H1 (cell line): ENCODE results near the gene TXNRD3.
"Not testable (repeated sequence)": the region's sequence is repeated elsewhere in the genome, so short reads cannot be mapped to it uniquely, and the experiment has no call there.

Experiments used
- CBX5 ChIP-seq: fragments of 300-800, 300-1000 bp; sonication (generic); IDR thresholded peaks from 2 replicates; pipeline ENCODE4 v1.7.1; 2016; ENCODE audit warnings: antibody characterized with exemption, low read length, low read depth
- CTCF ChIP-seq, 3 experiments: IDR thresholded peaks; 1 replicate in 2 of 3; 2 replicates in 1 of 3; pipeline versions ENCODE4 v1.5.1 to v1.6.1; 2011; ENCODE audit warnings: low read length in 3 of 3, mild to moderate bottlenecking in 3 of 3, inconsistent platforms in 2 of 3, low read depth in 1 of 3, moderate library complexity in 1 of 3; ENCODE audit not compliant: insufficient read depth in 1 of 3; ENCODE audit errors: control extremely low read depth in 1 of 3
- GABPA ChIP-seq: IDR thresholded peaks from 2 replicates; pipeline ENCODE4 v1.6.1; 2011; ENCODE audit warnings: mild to moderate bottlenecking, low read length, moderate library complexity, borderline replicate concordance; ENCODE audit not compliant: insufficient read depth
- HDAC2 ChIP-seq, 2 experiments: fragments of 300-600 bp in 1 of 2; sonication (generic) in 1 of 2; IDR thresholded peaks; 2 replicates each; pipeline ENCODE4 v1.6.1; 2011 to 2012; ENCODE audit warnings: low read depth in 2 of 2, low read length in 2 of 2, mild to moderate bottlenecking in 2 of 2, moderate library complexity in 2 of 2, borderline replicate concordance in 1 of 2, inconsistent platforms in 1 of 2
- POLR2A ChIP-seq, 2 experiments: IDR thresholded peaks; 1 replicate in 1 of 2; 2 replicates in 1 of 2; pipeline ENCODE4 v1.6.1; 2011; ENCODE audit warnings: low read depth in 2 of 2, low read length in 2 of 2, mild to moderate bottlenecking in 2 of 2; ENCODE audit errors: control extremely low read depth in 1 of 2
- RXRA ChIP-seq: IDR thresholded peaks from 2 replicates; pipeline ENCODE4 v1.6.1; 2011; ENCODE audit warnings: low read depth, mild to moderate bottlenecking, low read length, moderate library complexity; ENCODE audit not compliant: insufficient read depth
- SIN3A ChIP-seq, 2 experiments: IDR thresholded peaks in 1 of 2; conservative IDR thresholded peaks in 1 of 2; 2 replicates each; pipeline ENCODE4 v1.6.1; 2011 to 2012; ENCODE audit warnings: low read length in 2 of 2, improper control_type of control experiment in 1 of 2, low read depth in 1 of 2, mild to moderate bottlenecking in 1 of 2
- SP1 ChIP-seq: IDR thresholded peaks from 2 replicates; pipeline ENCODE4 v1.6.1; 2011; ENCODE audit warnings: low read depth, low read length
- SUZ12 ChIP-seq: fragments of 200-600 bp; sonication (generic); IDR thresholded peaks from 2 replicates; pipeline ENCODE4 v1.6.1; 2012; ENCODE audit warnings: mild to moderate bottlenecking, inconsistent platforms, low read length, moderate library complexity, mixed read lengths

GRCh38 chr3:126591515-126591914 is 63.4 kb downstream of the TXNRD3 start:
- not testable (repeated sequence) for TF ChIP-seq CTCF (IDR thresholded peaks at IDR 0.05; ENCODE audit: control extremely low read depth in 1 of 3, insufficient read depth in 1 of 3, low read depth in 1 of 3, low read length in 3 of 3); POLR2A (IDR thresholded peaks at IDR 0.05; ENCODE audit: control extremely low read depth in 1 of 2, low read depth in 2 of 2, low read length in 2 of 2); SP1; CBX5; SIN3A (conservative IDR thresholded peaks at IDR 0.05 in 1 of 2, IDR thresholded peaks at IDR 0.05 in 1 of 2; ENCODE audit: low read depth in 1 of 2, low read length in 2 of 2); GABPA; HDAC2 (IDR thresholded peaks at IDR 0.05; ENCODE audit: borderline replicate concordance in 1 of 2, low read depth in 2 of 2, low read length in 2 of 2); SUZ12; RXRA
